ENCODE data around the gene C11orf97.
"Not testable (repeated sequence)": the region's sequence is repeated elsewhere in the genome, so short reads cannot be mapped to it uniquely, and the experiment has no call there.

Gene C11orf97

DNA sequence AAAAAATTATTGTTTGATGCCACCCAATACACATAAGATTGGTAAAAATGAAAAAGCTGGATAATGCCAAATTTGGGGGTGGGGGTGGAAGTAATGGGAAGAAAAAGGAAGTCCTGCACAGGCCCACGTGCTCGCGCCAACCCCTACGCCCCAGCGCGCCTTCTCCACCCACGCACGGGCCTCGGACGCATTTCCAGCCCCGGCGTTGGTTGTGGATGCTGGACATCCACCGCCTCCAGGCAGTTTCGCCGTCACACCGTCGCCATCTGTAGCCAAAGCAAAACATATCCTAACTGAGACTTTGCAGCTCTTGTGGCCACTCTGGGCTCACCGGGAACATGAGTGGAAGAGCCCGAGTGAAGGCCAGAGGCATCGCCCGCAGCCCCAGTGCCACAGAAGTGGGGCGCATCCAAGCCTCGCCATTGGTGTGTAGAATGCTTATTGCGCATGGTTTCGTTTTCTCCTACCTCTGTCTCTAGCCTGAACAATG lies 55.0 kb downstream of the C11orf97 start, which contains the start of gene PIWIL4:
TSS of gene PIWIL4 (plus strand) at position 188 of the 490 bp plus-strand sequence. CDS start at position 339, 151 bp downstream.
- no peak within 1 kb of the TSS for H3K4me3 ChIP-seq (ENCODE audit: low read depth in 1 of 2, low read length in 2 of 2)
- H3K36me3 ChIP-seq (ENCODE audit: insufficient read depth, low read length), result no peaks in the 10 kb centered on the region
- H3K9ac ChIP-seq (ENCODE audit: low read depth, low read length), result no peak within 1 kb of the TSS
- no peak for DNase-seq
- no peaks in the 10 kb centered on the region for H3K27me3 ChIP-seq (ENCODE audit: insufficient read depth, low read length, poor library complexity)
- no peaks in the 10 kb centered on the region for H3K4me1 ChIP-seq (ENCODE audit: insufficient read depth, low read length)
- TF ChIP-seq EZH2 (IDR thresholded peaks at IDR 0.05; ENCODE audit: borderline replicate concordance, low read depth, low read length, severe bottlenecking), result no peak
- TF ChIP-seq, protein P1, sequence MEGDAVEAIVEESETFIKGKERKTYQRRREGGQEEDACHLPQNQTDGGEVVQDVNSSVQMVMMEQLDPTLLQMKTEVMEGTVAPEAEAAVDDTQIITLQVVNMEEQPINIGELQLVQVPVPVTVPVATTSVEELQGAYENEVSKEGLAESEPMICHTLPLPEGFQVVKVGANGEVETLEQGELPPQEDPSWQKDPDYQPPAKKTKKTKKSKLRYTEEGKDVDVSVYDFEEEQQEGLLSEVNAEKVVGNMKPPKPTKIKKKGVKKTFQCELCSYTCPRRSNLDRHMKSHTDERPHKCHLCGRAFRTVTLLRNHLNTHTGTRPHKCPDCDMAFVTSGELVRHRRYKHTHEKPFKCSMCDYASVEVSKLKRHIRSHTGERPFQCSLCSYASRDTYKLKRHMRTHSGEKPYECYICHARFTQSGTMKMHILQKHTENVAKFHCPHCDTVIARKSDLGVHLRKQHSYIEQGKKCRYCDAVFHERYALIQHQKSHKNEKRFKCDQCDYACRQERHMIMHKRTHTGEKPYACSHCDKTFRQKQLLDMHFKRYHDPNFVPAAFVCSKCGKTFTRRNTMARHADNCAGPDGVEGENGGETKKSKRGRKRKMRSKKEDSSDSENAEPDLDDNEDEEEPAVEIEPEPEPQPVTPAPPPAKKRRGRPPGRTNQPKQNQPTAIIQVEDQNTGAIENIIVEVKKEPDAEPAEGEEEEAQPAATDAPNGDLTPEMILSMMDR (IDR thresholded peaks at IDR 0.05; ENCODE audit: borderline replicate concordance, extremely low read depth, low read length, poor library complexity, severe bottlenecking), result no peak
- no peak within 1 kb of the TSS for H3K4me2 ChIP-seq (ENCODE audit: insufficient read depth, low read length)
- no peak within 1 kb of the TSS for H3K27ac ChIP-seq (ENCODE audit: low read length)
- ATAC-seq (ENCODE audit: insufficient read depth, low read depth), result no peak
- no peaks in the 10 kb centered on the region for H4K20me1 ChIP-seq (ENCODE audit: insufficient read depth, low read length)
- no peaks in the 10 kb centered on the region for H3K79me2 ChIP-seq (ENCODE audit: insufficient read depth, low read length)
- no peaks in the 10 kb centered on the region for H3K9me3 ChIP-seq (ENCODE audit: insufficient read depth, low read length, severe bottlenecking)
- no peak within 1 kb of the TSS for H2AFZ ChIP-seq (ENCODE audit: low read depth, low read length)

- no peaks in the 10 kb centered on the region for H4K20me1 ChIP-seq (ENCODE audit: insufficient read depth, low read length)
- no peaks in the 10 kb centered on the region for H3K27me3 ChIP-seq (ENCODE audit: insufficient read depth, low read length, poor library complexity)
- no peak for TF ChIP-seq EZH2 (IDR thresholded peaks at IDR 0.05; ENCODE audit: borderline replicate concordance, low read depth, low read length, severe bottlenecking)
- TF ChIP-seq, protein P1 (IDR thresholded peaks at IDR 0.05; ENCODE audit: borderline replicate concordance, extremely low read depth, low read length, poor library complexity, severe bottlenecking), result no peak
- H3K79me2 ChIP-seq (ENCODE audit: insufficient read depth, low read length), result no peaks in the 10 kb centered on the region
- H3K4me3 ChIP-seq (ENCODE audit: low read depth in 1 of 2, low read length in 2 of 2), result no peak overlapping the region
- H2AFZ ChIP-seq (ENCODE audit: low read depth, low read length), result no peak overlapping the region
- no peaks in the 10 kb centered on the region for H3K4me1 ChIP-seq (ENCODE audit: insufficient read depth, low read length)
- no peaks in the 10 kb centered on the region for H3K9me3 ChIP-seq (ENCODE audit: insufficient read depth, low read length, severe bottlenecking)
- H3K9ac ChIP-seq (ENCODE audit: low read depth, low read length), result no peak overlapping the region
- no peak for DNase-seq
- no peaks in the 10 kb centered on the region for H3K36me3 ChIP-seq (ENCODE audit: insufficient read depth, low read length)
- H3K27ac ChIP-seq (ENCODE audit: low read length), result no peak overlapping the region
- no peak for ATAC-seq (ENCODE audit: insufficient read depth, low read depth)
- H3K4me2 ChIP-seq (ENCODE audit: insufficient read depth, low read length), result no peak overlapping the region
Observed at GRCh38 chr11:94568200-94568599, 55.9 kb downstream of the C11orf97 start.

DNA sequence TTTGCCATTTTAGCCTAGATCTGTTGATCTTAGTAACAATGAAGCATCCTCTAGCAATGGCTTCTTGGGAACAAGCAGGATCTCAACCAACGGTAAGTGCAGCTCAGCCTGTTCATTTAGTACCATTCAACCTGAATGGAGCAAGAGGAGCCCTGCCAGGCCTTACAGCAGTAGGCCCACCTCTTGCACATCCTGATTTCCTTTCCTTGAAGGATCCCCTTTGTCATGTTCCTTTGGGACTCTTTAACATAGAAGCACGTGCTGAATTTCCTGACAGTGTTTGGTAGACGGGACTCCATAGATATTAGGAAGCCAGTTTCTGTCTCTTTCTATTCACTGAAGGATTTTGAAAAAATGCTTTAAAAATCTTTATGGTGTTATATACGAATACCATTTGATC lies 56.5 kb downstream of the C11orf97 start:
- Histone ChIP-seq H4K20me1 (ENCODE audit: insufficient read depth, low read length) (no peaks in the 10 kb centered on the region), H3K9ac (ENCODE audit: low read depth, low read length) (no peak overlapping the region), H3K9me3 (ENCODE audit: insufficient read depth, low read length, severe bottlenecking) (no peaks in the 10 kb centered on the region), H3K4me1 (ENCODE audit: insufficient read depth, low read length) (no peaks in the 10 kb centered on the region), H3K4me3 (ENCODE audit: low read depth in 1 of 2, low read length in 2 of 2) (no peak overlapping the region), H3K27me3 (ENCODE audit: insufficient read depth, low read length, poor library complexity) (no peaks in the 10 kb centered on the region), H3K36me3 (ENCODE audit: insufficient read depth, low read length) (no peaks in the 10 kb centered on the region), H3K79me2 (ENCODE audit: insufficient read depth, low read length) (no peaks in the 10 kb centered on the region), H3K4me2 (ENCODE audit: insufficient read depth, low read length) (no peak overlapping the region), H2AFZ (ENCODE audit: low read depth, low read length) (no peak overlapping the region), H3K27ac (ENCODE audit: low read length) (no peak overlapping the region)
- ATAC-seq (ENCODE audit: insufficient read depth, low read depth) (no peak), DNase-seq (no peak)
- TF ChIP-seq, protein P1 (IDR thresholded peaks at IDR 0.05; ENCODE audit: borderline replicate concordance, extremely low read depth, low read length, poor library complexity, severe bottlenecking), result no peak
- TF ChIP-seq EZH2 (IDR thresholded peaks at IDR 0.05; ENCODE audit: borderline replicate concordance, low read depth, low read length, severe bottlenecking), result no peak

- not testable (repeated sequence) for H3K9ac ChIP-seq (ENCODE audit: low read depth, low read length); H3K9me3 ChIP-seq (ENCODE audit: insufficient read depth, low read length, severe bottlenecking); H3K36me3 ChIP-seq (ENCODE audit: insufficient read depth, low read length); H2AFZ ChIP-seq (ENCODE audit: low read depth, low read length); DNase-seq; ATAC-seq (ENCODE audit: insufficient read depth, low read depth); H3K4me3 ChIP-seq (ENCODE audit: low read depth in 1 of 2, low read length in 2 of 2); H3K79me2 ChIP-seq (ENCODE audit: insufficient read depth, low read length); H3K4me2 ChIP-seq (ENCODE audit: insufficient read depth, low read length); H3K27ac ChIP-seq (ENCODE audit: low read length); H3K4me1 ChIP-seq (ENCODE audit: insufficient read depth, low read length); H4K20me1 ChIP-seq (ENCODE audit: insufficient read depth, low read length); H3K27me3 ChIP-seq (ENCODE audit: insufficient read depth, low read length, poor library complexity)
Observed at GRCh38 chr11:94572975-94573374, 60.7 kb downstream of the C11orf97 start.
